HCT116 (cell line): ENCODE results near the gene GMDS. TPM values are rescaled to one million over a fixed set of nuclear protein-coding genes. Genes with fewer than 3 reads are reported as not detected.

Experiments
- ATAC-seq: fragments of 200-7000 bp; cut with Tn5 transposase; 2 replicates; pipeline ENCODE4 v1.9.1; 2020; ENCODE audit warnings: mild to moderate bottlenecking, moderate library complexity
- BruUV-seq: library from RNA; stranded (reverse); fragments of 400-500 nt; replicated peaks from 2 replicates; lab custom pipeline; 2021; lab: Mats Ljungman, UMichigan
- CTCF ChIA-PET: fragments of 300-600 bp; sonication (Branson Sonifier 250); formaldehyde crosslinking; loops from one replicate; lab custom pipeline; 2021; ENCODE audit warnings: antibody characterized with exemption; lab: Charles Lee
- POLR2A ChIA-PET: fragments of 300-600, 350-600 bp; sonication (Branson Sonifier 250); formaldehyde crosslinking; loops from one replicate; lab custom pipeline; 2021; ENCODE audit warnings: antibody characterized with exemption; lab: Charles Lee
- RAD21 ChIA-PET, 2 experiments: fragments of 300-600 bp; sonication (Branson Sonifier 250); formaldehyde crosslinking; loops; one replicate each; lab custom pipeline; 2023; ENCODE audit warnings: low total read pairs in 2 of 2; ENCODE audit not compliant: uncharacterized antibody in 2 of 2, unreplicated experiment in 2 of 2, low non-redundant PET in 1 of 2; lab: Charles Lee
- DNase-seq: peaks from one replicate; pipeline ENCODE4 v3.0.0-alpha.2; 2010; ENCODE audit warnings: low read depth, low spot score
- H2AFZ ChIP-seq: fragments of 200-600 bp; shearing (Covaris generic), sonication (generic); 2 replicates; pipeline ENCODE4 v1.6.1; 2017; ENCODE audit warnings: low read depth, mixed run types, mixed read lengths, antibody characterized with exemption, low read length; ENCODE audit not compliant: poor library complexity, severe bottlenecking
- H3K27ac ChIP-seq: 2 replicates; pipeline ENCODE4 v1.5.1; 2012; ENCODE audit warnings: low read depth, low read length
- H3K27me3 ChIP-seq: fragments of 200-600 bp; sonication (generic); 2 replicates; pipeline ENCODE4 v1.6.1; 2016; ENCODE audit warnings: mixed run types, low read length, mixed read lengths; ENCODE audit not compliant: insufficient read depth
- H3K36me3 ChIP-seq, 2 experiments: fragments of 200-500 bp in 1 of 2; fragments of 200-600 bp in 1 of 2; sonication (Bioruptor generic) in 1 of 2; sonication (generic) in 1 of 2; 2 replicates each; pipeline versions ENCODE4 v1.5.1 to v1.6.1; 2014 to 2016; ENCODE audit warnings: low read length in 2 of 2, inconsistent platforms in 1 of 2, mixed read lengths in 1 of 2, mixed run types in 1 of 2; ENCODE audit not compliant: insufficient read depth in 2 of 2, control insufficient read depth in 1 of 2
- H3K4me1 ChIP-seq, 2 experiments: fragments of 200-600 bp in 1 of 2; sonication (generic) in 1 of 2; 2 replicates each; pipeline versions ENCODE4 v1.5.1 to v1.6.1; 2012 to 2017; ENCODE audit warnings: low read length in 2 of 2, inconsistent platforms in 1 of 2, mild to moderate bottlenecking in 1 of 2, mixed read lengths in 1 of 2, mixed run types in 1 of 2, moderate library complexity in 1 of 2; ENCODE audit not compliant: insufficient read depth in 2 of 2, control insufficient read depth in 1 of 2
- H3K4me2 ChIP-seq: fragments of 200-600 bp; sonication (generic); 2 replicates; pipeline ENCODE4 v1.6.1; 2017; ENCODE audit warnings: mixed run types, low read length, mixed read lengths
- H3K4me3 ChIP-seq, 2 experiments: fragments of 200-600 bp in 1 of 2; sonication (generic) in 1 of 2; replicated peaks in 1 of 2; 2 replicates each; pipeline ENCODE4 v1.5.1; 2011 to 2016; ENCODE audit warnings: low read length in 2 of 2, control low read depth in 1 of 2, low read depth in 1 of 2, mild to moderate bottlenecking in 1 of 2, mixed read lengths in 1 of 2, mixed run types in 1 of 2
- H3K79me2 ChIP-seq: fragments of 200-600 bp; sonication (generic); 2 replicates; pipeline ENCODE4 v1.6.1; 2017; ENCODE audit warnings: mild to moderate bottlenecking, mixed run types, low read length, moderate library complexity, mixed read lengths; ENCODE audit not compliant: insufficient read depth
- H3K9ac ChIP-seq: fragments of 200-600 bp; sonication (generic); 2 replicates; pipeline ENCODE4 v1.6.1; 2016; ENCODE audit warnings: low read length, mixed read lengths
- H3K9me2 ChIP-seq: fragments of 200-600 bp; sonication (generic), shearing (Covaris generic); 2 replicates; pipeline ENCODE4 v1.6.1; 2017; ENCODE audit warnings: mixed run types, mild to moderate bottlenecking, moderate library complexity; ENCODE audit not compliant: insufficient read depth
- H3K9me3 ChIP-seq, 2 experiments: fragments of 200-500 bp in 1 of 2; fragments of 200-600 bp in 1 of 2; sonication (Bioruptor generic) in 1 of 2; sonication (generic) in 1 of 2; 2 replicates each; pipeline ENCODE4 v1.6.1; 2014 to 2017; ENCODE audit warnings: low read length in 2 of 2, mixed read lengths in 2 of 2, inconsistent platforms in 1 of 2, low read depth in 1 of 2, mild to moderate bottlenecking in 1 of 2, mixed run types in 1 of 2, moderate library complexity in 1 of 2; ENCODE audit not compliant: control insufficient read depth in 1 of 2, insufficient read depth in 1 of 2
- H4K20me1 ChIP-seq: fragments of 200-600 bp; sonication (generic), shearing (Covaris generic); 2 replicates; pipeline ENCODE4 v1.6.1; 2017; ENCODE audit warnings: mixed run types, mild to moderate bottlenecking, moderate library complexity; ENCODE audit not compliant: insufficient read depth
- CBX3 ChIP-seq: IDR thresholded peaks from 2 replicates; pipeline ENCODE4 v1.6.1; 2012; ENCODE audit warnings: low read depth
- CEBPB ChIP-seq: IDR thresholded peaks from 2 replicates; pipeline ENCODE4 v1.6.1; 2012; ENCODE audit warnings: low read depth
- EGR1 ChIP-seq: IDR thresholded peaks from 2 replicates; pipeline ENCODE4 v1.6.1; 2012; ENCODE audit warnings: low read depth
- EZH2phosphoT487 ChIP-seq: fragments of 200-600 bp; IDR thresholded peaks from 2 replicates; pipeline ENCODE4 v1.6.1; 2018; ENCODE audit warnings: antibody characterized with exemption, borderline replicate concordance
- POLR2AphosphoS5 ChIP-seq: IDR thresholded peaks from 2 replicates; pipeline ENCODE4 v1.6.1; 2011; ENCODE audit warnings: mild to moderate bottlenecking, low read depth, low read length, moderate library complexity
- REST ChIP-seq: IDR thresholded peaks from 2 replicates; pipeline ENCODE4 v1.6.1; 2012; ENCODE audit warnings: low read depth
- SRF ChIP-seq: IDR thresholded peaks from 2 replicates; pipeline ENCODE4 v1.6.1; 2012; ENCODE audit warnings: low read depth
- ZBTB33 ChIP-seq: IDR thresholded peaks from 2 replicates; pipeline ENCODE4 v1.6.1; 2011; ENCODE audit warnings: mild to moderate bottlenecking, low read length, moderate library complexity; ENCODE audit not compliant: insufficient replicate concordance; ENCODE audit errors: extremely low read depth
- ZFX ChIP-seq: fragments of 450-650 bp; IDR thresholded peaks from 2 replicates; pipeline ENCODE4 v1.6.1; 2017
- ZNF274 ChIP-seq: fragments of 200-500 bp; sonication (Bioruptor generic); IDR thresholded peaks from 2 replicates; pipeline ENCODE4 v1.6.1; 2014; ENCODE audit warnings: mild to moderate bottlenecking, low read depth, low read length, inconsistent platforms
- intact Hi-C: fragments of 100-400 bp; cut with micrococcal nuclease; formaldehyde crosslinking; loops from 2 replicates; pipeline ENCODE4 v1.10.0; 2022
- total RNA-seq: library from RNA; stranded (reverse); gene quantifications from one replicate; pipeline ENCODE4 v1.2.1, GENCODE V29; 2021; ENCODE audit not compliant: unreplicated experiment
- TF ChIP-seq, protein P1 (sequence below): IDR thresholded peaks from 2 replicates; pipeline ENCODE4 v1.6.1; 2012
- TF ChIP-seq, protein P2 (sequence below): IDR thresholded peaks from 2 replicates; pipeline ENCODE4 v1.6.1; 2012

Gene GMDS
- total RNA-seq, 1 experiment from 2014 or later: 34.4 TPM

DNA sequence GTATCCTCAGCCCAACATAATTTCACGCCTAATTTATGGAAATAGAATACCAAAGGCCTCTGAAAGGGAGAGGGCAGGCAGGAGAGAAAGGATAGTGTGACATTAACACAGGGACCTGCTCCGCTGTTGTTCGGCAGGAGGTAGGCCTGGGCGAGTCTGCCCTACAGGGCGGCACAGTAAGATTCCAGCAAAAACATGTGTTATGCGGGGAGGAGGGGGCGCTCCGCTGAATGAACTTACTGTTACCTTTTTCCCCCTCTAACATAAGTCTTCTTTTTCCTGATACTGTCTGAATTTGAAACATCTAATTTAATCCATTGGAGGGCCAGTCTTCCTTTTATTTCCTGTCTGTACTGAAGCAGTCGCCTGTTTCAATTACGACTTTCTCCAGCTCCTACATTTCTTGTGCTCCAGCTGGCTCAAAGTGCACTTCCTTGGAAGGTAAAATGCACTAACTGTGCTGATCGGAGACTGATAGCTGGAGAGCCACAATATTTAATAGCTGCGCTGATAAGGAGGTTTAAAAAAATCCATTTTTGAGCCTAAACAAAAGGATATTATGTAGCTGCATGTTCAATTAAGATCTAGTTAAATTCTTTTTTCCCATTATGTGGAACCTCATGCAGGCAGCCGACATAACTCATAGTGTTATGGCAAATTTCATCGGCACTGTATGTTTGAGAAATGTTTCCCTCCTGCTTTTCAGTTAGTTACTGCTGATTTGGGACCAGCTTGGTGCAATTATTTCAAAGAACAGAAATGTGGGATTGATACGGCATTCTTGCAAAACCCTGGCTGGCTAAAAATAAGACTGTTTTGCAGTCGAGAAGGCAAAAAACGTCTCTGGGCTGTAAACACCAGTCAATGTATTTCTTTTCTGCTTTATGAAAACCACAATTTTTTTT lies 442.7 kb downstream of the GMDS start:
- POLR2A ChIA-PET: no interaction called here
- H3K4me3 ChIP-seq: no peak overlapping the region
- no peaks in the 10 kb centered on the region for H3K36me3 ChIP-seq
- no peaks in the 10 kb centered on the region for H4K20me1 ChIP-seq
- no peak overlapping the region for H3K9ac ChIP-seq
- no peak overlapping the region for H3K27ac ChIP-seq
- H3K9me3 ChIP-seq: no peaks in the 10 kb centered on the region
- no peak overlapping the region for H3K4me2 ChIP-seq
- RAD21 ChIA-PET: no interaction called here
- no peak for TF ChIP-seq CBX3
- TF ChIP-seq ZBTB33: no peak
- TF ChIP-seq CEBPB: no peak
- TF ChIP-seq SRF: no peak
- no peak for TF ChIP-seq ZFX
- no peak for TF ChIP-seq EZH2phosphoT487
- TF ChIP-seq REST: no peak
- TF ChIP-seq, protein P1, sequence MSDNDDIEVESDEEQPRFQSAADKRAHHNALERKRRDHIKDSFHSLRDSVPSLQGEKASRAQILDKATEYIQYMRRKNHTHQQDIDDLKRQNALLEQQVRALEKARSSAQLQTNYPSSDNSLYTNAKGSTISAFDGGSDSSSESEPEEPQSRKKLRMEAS: no peak
- no peak for TF ChIP-seq POLR2AphosphoS5
- TF ChIP-seq EGR1: no peak
- TF ChIP-seq, protein P2, sequence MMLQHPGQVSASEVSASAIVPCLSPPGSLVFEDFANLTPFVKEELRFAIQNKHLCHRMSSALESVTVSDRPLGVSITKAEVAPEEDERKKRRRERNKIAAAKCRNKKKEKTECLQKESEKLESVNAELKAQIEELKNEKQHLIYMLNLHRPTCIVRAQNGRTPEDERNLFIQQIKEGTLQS: no peak
- no peak for TF ChIP-seq ZNF274
- DNase-seq (no peak), ATAC-seq (no peak)
- no peaks in the 10 kb centered on the region for H3K27me3 ChIP-seq
- intact Hi-C loops: no loop called here
- no TSS peak for BruUV-seq
- no peaks in the 10 kb centered on the region for H3K79me2 ChIP-seq
- H2AFZ ChIP-seq: no peak overlapping the region
- CTCF ChIA-PET: no interaction called here
- no peaks in the 10 kb centered on the region for H3K9me2 ChIP-seq
- no peaks in the 10 kb centered on the region for H3K4me1 ChIP-seq
